GM12878 (cell line): Measurements from ENCODE around the gene TRIM58. TPM values are rescaled to one million over a fixed set of nuclear protein-coding genes. Genes with fewer than 3 reads are reported as not detected.

Source experiments
- ATAC-seq: fragments of 200-7000 bp; cut with Tn5 transposase; 3 replicates; pipeline ENCODE4 v1.9.1; 2020; ENCODE audit warnings: mild to moderate bottlenecking, moderate library complexity
- BruUV-seq: library from RNA; stranded (reverse); fragments of 400-500 nt; replicated peaks from 2 replicates; lab custom pipeline; 2021; lab: Mats Ljungman, UMichigan
- CTCF ChIA-PET: fragments of 300-600 bp; sonication (Branson Sonifier 250); formaldehyde crosslinking; extraction: SDS; loops from one replicate; lab custom pipeline; 2021; ENCODE audit warnings: inconsistent platforms; lab: Yijun Ruan, JAX
- POLR2A ChIA-PET: fragments of 350-600 bp; formaldehyde crosslinking; extraction: SDS; loops from one replicate; lab custom pipeline; 2021; ENCODE audit warnings: inconsistent platforms; lab: Charles Lee
- RAD21 ChIA-PET: fragments of 300-600 bp; sonication (Branson Sonifier 250); formaldehyde crosslinking; loops from one replicate; lab custom pipeline; 2023; ENCODE audit warnings: antibody characterized with exemption; ENCODE audit not compliant: unreplicated experiment; lab: Charles Lee
- SMC1A ChIA-PET: fragments of 300-600 bp; sonication (Branson Sonifier 250); formaldehyde crosslinking; loops from one replicate; lab custom pipeline; 2023; ENCODE audit not compliant: unreplicated experiment, uncharacterized antibody; lab: Charles Lee
- DNase-seq: peaks from one replicate; pipeline ENCODE4 v3.0.0-alpha.2; 2011; ENCODE audit warnings: low read depth, low spot score
- FAIRE-seq: peaks from 3 replicates; lab custom pipeline; 2011; peaks lifted over from hg19 to GRCh38; lab: Jason Lieb, UNC
- H2AFZ ChIP-seq: 2 replicates; pipeline ENCODE4 v1.6.0; 2011; ENCODE audit warnings: low read depth, low read length, control low read depth; ENCODE audit not compliant: control insufficient read depth
- H3K27ac ChIP-seq: 2 replicates; pipeline ENCODE4 v1.5.1; 2011; ENCODE audit warnings: control low read depth; ENCODE audit not compliant: control insufficient read depth, insufficient read depth
- H3K27me3 ChIP-seq, 2 experiments: replicated peaks in 1 of 2; 2 replicates each; pipeline versions ENCODE4 v1.6.0 to v1.6.1; 2011; ENCODE audit warnings: low read length in 1 of 2; ENCODE audit not compliant: control insufficient read depth in 2 of 2, insufficient read depth in 2 of 2
- H3K36me3 ChIP-seq, 2 experiments: 2 replicates each; pipeline ENCODE4 v1.5.1; 2011; ENCODE audit warnings: low read length in 1 of 2; ENCODE audit not compliant: control insufficient read depth in 2 of 2, insufficient read depth in 2 of 2
- H3K4me1 ChIP-seq: 2 replicates; pipeline ENCODE4 v1.6.1; 2011; ENCODE audit warnings: mild to moderate bottlenecking, low read length, moderate library complexity, mixed read lengths; ENCODE audit not compliant: control insufficient read depth, insufficient read depth
- H3K4me2 ChIP-seq: 2 replicates; pipeline ENCODE4 v1.6.0; 2011; ENCODE audit warnings: control low read depth; ENCODE audit not compliant: control insufficient read depth, insufficient read depth
- H3K4me3 ChIP-seq: fragments of 200-600 bp; sonication (generic); 2 replicates; pipeline ENCODE4 v1.5.1; 2016
- H3K79me2 ChIP-seq: 2 replicates; pipeline ENCODE4 v1.6.0; 2011; ENCODE audit warnings: low read length; ENCODE audit not compliant: control insufficient read depth, insufficient read depth
- H3K9ac ChIP-seq: 2 replicates; pipeline ENCODE4 v1.8.0; 2011; ENCODE audit warnings: low read length, control low read depth, mixed read lengths; ENCODE audit not compliant: control insufficient read depth, insufficient read depth
- H3K9me3 ChIP-seq: replicated peaks from 3 replicates; pipeline ENCODE4 v1.5.1; 2011; ENCODE audit warnings: mild to moderate bottlenecking, low read length; ENCODE audit not compliant: control insufficient read depth, insufficient read depth
- H4K20me1 ChIP-seq: 2 replicates; pipeline ENCODE4 v1.6.0; 2011; ENCODE audit not compliant: control insufficient read depth, insufficient read depth
- CREM ChIP-seq: IDR thresholded peaks from 2 replicates; pipeline ENCODE4 v1.6.1; 2014; ENCODE audit warnings: antibody characterized with exemption, low read depth
- ESRRA ChIP-seq: IDR thresholded peaks from 2 replicates; pipeline ENCODE4 v1.6.1; 2012; ENCODE audit warnings: mild to moderate bottlenecking, low read length, improper control_type of control experiment
- HDAC6 ChIP-seq: fragments of 200-600 bp; sonication (generic); IDR thresholded peaks from one replicate; pipeline ENCODE4 v1.8.0; 2017; ENCODE audit warnings: antibody characterized with exemption; ENCODE audit not compliant: unreplicated experiment
- HDGF ChIP-seq: fragments of 450-650 bp; IDR thresholded peaks from 2 replicates; pipeline ENCODE4 v1.6.1; 2016; ENCODE audit warnings: antibody characterized with exemption
- SREBF2 ChIP-seq: IDR thresholded peaks from 2 replicates; pipeline ENCODE4 v1.6.1; 2012; ENCODE audit warnings: mild to moderate bottlenecking, low read length
- WGBS: methylation state at CpG from one replicate; pipeline ENCODE4 v1.1.6; 2016; ENCODE audit warnings: low lambda C conversion rate; ENCODE audit not compliant: insufficient replicate concordance, insufficient coverage; ENCODE audit errors: missing lambda C conversion rate; 5-methylcytosine and 5-hydroxymethylcytosine counted together
- in situ Hi-C: fragments of 300-500 bp; cut with MboI; formaldehyde crosslinking; loops from 9 replicates; pipeline ENCODE4 v1.14.3; 2018; ENCODE audit warnings: mixed read lengths
- intact Hi-C: fragments of 100-400 bp; cut with micrococcal nuclease; formaldehyde crosslinking; loops from one replicate; pipeline ENCODE4 v1.14.2; 2022; ENCODE audit not compliant: unreplicated experiment
- polyA plus RNA-seq, 11 experiments: library from polyadenylated mRNA; depleted of rRNA in 4 of 11; unstranded in 6 of 11; stranded (reverse) in 5 of 11; fragments of >200 nt; fragmentation: Nextera tagmentation in 4 of 11; fragmentation: Illumina TruSeq in 1 of 11; extraction: Ambion mirVana in 4 of 11; extraction: Trizol in 1 of 11; gene quantifications; 1 replicate in 1 of 11; 2 replicates in 10 of 11; pipeline versions ENCODE4 v1.2.1 to v1.2.3, GENCODE V29; 2011 to 2016; ENCODE audit warnings: inconsistent platforms in 2 of 11, missing spikeins in 2 of 11, low read depth in 1 of 11
- total RNA-seq, 4 experiments: library from RNA; depleted of rRNA in 3 of 4; stranded (reverse); fragments of >200 nt in 3 of 4; fragmentation: Illumina TruSeq in 1 of 4; extraction: Trizol in 1 of 4; gene quantifications; 2 replicates each; pipeline versions ENCODE4 v1.2.1 to v1.2.3, GENCODE V29; 2013 to 2021
- TF ChIP-seq, protein P1 (sequence below), 3 experiments: IDR thresholded peaks in 2 of 3; conservative IDR thresholded peaks in 1 of 3; 2 replicates each; pipeline ENCODE4 v1.5.1; 2011; ENCODE audit warnings: low read depth in 3 of 3, low read length in 3 of 3, mild to moderate bottlenecking in 3 of 3, control low read depth in 2 of 3, moderate library complexity in 2 of 3, inconsistent platforms in 1 of 3, mixed read lengths in 1 of 3; ENCODE audit not compliant: control insufficient read depth in 2 of 3, insufficient read depth in 1 of 3; ENCODE audit errors: extremely low read depth in 1 of 3
- TF ChIP-seq, protein P2 (sequence below): IDR thresholded peaks from 2 replicates; pipeline ENCODE4 v1.6.1; 2011; ENCODE audit warnings: borderline replicate concordance, low read depth, mild to moderate bottlenecking, moderate library complexity, mixed read lengths, low read length; ENCODE audit not compliant: insufficient read depth; ENCODE audit errors: extremely low read length
- TF ChIP-seq, protein P3 (sequence below): IDR thresholded peaks from 2 replicates; pipeline ENCODE4 v1.6.1; 2012; ENCODE audit warnings: low read depth, low read length, improper control_type of control experiment

The TRIM58 gene
- total and polyA plus RNA-seq, 10 of the 15 experiments (the other 5 are each of a cell fraction or from before 2014, with no cell fraction given) = not detected

DNA sequence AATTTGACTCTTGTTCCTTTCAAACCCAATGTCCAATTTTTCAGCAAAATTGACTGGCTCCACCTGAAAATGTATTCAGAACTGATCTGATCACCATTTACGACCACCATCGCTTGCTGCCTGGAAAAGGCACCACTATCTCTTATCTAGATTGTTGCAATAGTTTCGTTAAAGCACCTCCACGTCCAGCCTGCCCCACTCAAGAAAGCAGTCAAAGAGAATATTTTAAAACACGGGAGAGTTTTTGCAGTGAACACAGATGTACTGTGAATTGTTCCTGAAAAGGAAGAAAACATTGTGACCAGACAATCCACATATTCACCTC is 11.3 kb upstream of the TRIM58 start:
- intact Hi-C loops = no loop called here
- TF ChIP-seq ESRRA (no peak), HDAC6 (no peak), HDGF (no peak), SREBF2 (no peak), CREM (no peak)
- TF ChIP-seq, protein P1, sequence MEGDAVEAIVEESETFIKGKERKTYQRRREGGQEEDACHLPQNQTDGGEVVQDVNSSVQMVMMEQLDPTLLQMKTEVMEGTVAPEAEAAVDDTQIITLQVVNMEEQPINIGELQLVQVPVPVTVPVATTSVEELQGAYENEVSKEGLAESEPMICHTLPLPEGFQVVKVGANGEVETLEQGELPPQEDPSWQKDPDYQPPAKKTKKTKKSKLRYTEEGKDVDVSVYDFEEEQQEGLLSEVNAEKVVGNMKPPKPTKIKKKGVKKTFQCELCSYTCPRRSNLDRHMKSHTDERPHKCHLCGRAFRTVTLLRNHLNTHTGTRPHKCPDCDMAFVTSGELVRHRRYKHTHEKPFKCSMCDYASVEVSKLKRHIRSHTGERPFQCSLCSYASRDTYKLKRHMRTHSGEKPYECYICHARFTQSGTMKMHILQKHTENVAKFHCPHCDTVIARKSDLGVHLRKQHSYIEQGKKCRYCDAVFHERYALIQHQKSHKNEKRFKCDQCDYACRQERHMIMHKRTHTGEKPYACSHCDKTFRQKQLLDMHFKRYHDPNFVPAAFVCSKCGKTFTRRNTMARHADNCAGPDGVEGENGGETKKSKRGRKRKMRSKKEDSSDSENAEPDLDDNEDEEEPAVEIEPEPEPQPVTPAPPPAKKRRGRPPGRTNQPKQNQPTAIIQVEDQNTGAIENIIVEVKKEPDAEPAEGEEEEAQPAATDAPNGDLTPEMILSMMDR (IDR thresholded peaks at IDR 0.05 in 2 of 3, conservative IDR thresholded peaks at IDR 0.05 in 1 of 3; ENCODE audit: control insufficient read depth in 2 of 3, extremely low read depth in 1 of 3, insufficient read depth in 1 of 3, low read depth in 3 of 3, low read length in 3 of 3) = no peak
- TF ChIP-seq, protein P2, sequence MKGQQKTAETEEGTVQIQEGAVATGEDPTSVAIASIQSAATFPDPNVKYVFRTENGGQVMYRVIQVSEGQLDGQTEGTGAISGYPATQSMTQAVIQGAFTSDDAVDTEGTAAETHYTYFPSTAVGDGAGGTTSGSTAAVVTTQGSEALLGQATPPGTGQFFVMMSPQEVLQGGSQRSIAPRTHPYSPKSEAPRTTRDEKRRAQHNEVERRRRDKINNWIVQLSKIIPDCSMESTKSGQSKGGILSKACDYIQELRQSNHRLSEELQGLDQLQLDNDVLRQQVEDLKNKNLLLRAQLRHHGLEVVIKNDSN = no peak
- TF ChIP-seq, protein P3, sequence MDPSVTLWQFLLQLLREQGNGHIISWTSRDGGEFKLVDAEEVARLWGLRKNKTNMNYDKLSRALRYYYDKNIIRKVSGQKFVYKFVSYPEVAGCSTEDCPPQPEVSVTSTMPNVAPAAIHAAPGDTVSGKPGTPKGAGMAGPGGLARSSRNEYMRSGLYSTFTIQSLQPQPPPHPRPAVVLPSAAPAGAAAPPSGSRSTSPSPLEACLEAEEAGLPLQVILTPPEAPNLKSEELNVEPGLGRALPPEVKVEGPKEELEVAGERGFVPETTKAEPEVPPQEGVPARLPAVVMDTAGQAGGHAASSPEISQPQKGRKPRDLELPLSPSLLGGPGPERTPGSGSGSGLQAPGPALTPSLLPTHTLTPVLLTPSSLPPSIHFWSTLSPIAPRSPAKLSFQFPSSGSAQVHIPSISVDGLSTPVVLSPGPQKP = no peak
- TF ChIP-seq, all 136 proteins: peak for 0
- no peak overlapping the region for H3K4me2 ChIP-seq

More for the DNA sequence above, 11.3 kb upstream of the TRIM58 start:
- no peaks in the 10 kb centered on the region for H3K36me3 ChIP-seq
- DNase-seq (no peak), ATAC-seq (no peak), FAIRE-seq (no peak)
- no peak overlapping the region for H3K4me3 ChIP-seq
- H3K9ac ChIP-seq = no peak overlapping the region
- in situ Hi-C loops = no loop called here
- H2AFZ ChIP-seq = no peak overlapping the region
- ChIA-PET RAD21 (no interaction called here), CTCF (no interaction called here), SMC1A (no interaction called here), POLR2A (no interaction called here)
- H4K20me1 ChIP-seq = no peaks in the 10 kb centered on the region
- no peaks in the 10 kb centered on the region for H3K4me1 ChIP-seq
- H3K79me2 ChIP-seq = no peaks in the 10 kb centered on the region
- H3K27me3 ChIP-seq = no peaks in the 10 kb centered on the region
- WGBS = 19% methylated on average over 5 of the region's 5 CpGs
- no peak overlapping the region for H3K27ac ChIP-seq
- no peaks in the 10 kb centered on the region for H3K9me3 ChIP-seq
- no TSS peak for BruUV-seq
